Measurements from ENCODE around the gene XRCC1. TPM values are rescaled to one million over a fixed set of nuclear protein-coding genes. Genes with fewer than 3 reads are reported as not detected.

The XRCC1 gene
- total RNA-seq, 1 experiment from 2014 or later: 23.4 TPM

- ChIA-PET POLR2A (ENCODE audit: unreplicated experiment) (interaction anchor here (0.6 kb wide), 1 partner anchor 69 kb away, joined by 3 read pairs; no protein-coding TSS in a partner anchor), CTCF (no interaction called here)
- Histone ChIP-seq H3K9me2 (replicated peaks; ENCODE audit: low read length) (no peaks in the 10 kb centered on the region), H3K27ac (ENCODE audit: low read length) (no peak overlapping the region), H3K4me1 (ENCODE audit: insufficient read depth, low read length) (peaks cover 14% of the 10 kb centered on the region), H3K36me3 (ENCODE audit: low read depth, low read length) (no peaks in the 10 kb centered on the region; the same call in 1 of the 2 replicates), H2AFZ (ENCODE audit: low read length) (no peak overlapping the region), H4K20me1 (ENCODE audit: low read length) (no peaks in the 10 kb centered on the region), H3K4me2 (ENCODE audit: low read length) (no peak overlapping the region), H3K79me2 (ENCODE audit: low read length) (peaks cover 37% of the 10 kb centered on the region), H3K9me3 (ENCODE audit: low read length) (no peaks in the 10 kb centered on the region), H3K4me3 (ENCODE audit: low read length) (no peak overlapping the region), H3K9ac (ENCODE audit: low read length) (no peak overlapping the region), H3K27me3 (ENCODE audit: low read length) (no peaks in the 10 kb centered on the region), H3F3A (ENCODE audit: low read length, unreplicated experiment) (no peaks in the 10 kb centered on the region)
- intact Hi-C loops (cut with micrococcal nuclease): no loop called here
- BruUV-seq (replicated peaks): no TSS peak
- TF ChIP-seq EZH2phosphoT487 (IDR thresholded peaks at IDR 0.05; ENCODE audit: borderline replicate concordance, low read length): no peak
- no peak for TF ChIP-seq EZH2 (IDR thresholded peaks at IDR 0.05; ENCODE audit: low read length, unreplicated experiment)
- TF ChIP-seq, protein P1, sequence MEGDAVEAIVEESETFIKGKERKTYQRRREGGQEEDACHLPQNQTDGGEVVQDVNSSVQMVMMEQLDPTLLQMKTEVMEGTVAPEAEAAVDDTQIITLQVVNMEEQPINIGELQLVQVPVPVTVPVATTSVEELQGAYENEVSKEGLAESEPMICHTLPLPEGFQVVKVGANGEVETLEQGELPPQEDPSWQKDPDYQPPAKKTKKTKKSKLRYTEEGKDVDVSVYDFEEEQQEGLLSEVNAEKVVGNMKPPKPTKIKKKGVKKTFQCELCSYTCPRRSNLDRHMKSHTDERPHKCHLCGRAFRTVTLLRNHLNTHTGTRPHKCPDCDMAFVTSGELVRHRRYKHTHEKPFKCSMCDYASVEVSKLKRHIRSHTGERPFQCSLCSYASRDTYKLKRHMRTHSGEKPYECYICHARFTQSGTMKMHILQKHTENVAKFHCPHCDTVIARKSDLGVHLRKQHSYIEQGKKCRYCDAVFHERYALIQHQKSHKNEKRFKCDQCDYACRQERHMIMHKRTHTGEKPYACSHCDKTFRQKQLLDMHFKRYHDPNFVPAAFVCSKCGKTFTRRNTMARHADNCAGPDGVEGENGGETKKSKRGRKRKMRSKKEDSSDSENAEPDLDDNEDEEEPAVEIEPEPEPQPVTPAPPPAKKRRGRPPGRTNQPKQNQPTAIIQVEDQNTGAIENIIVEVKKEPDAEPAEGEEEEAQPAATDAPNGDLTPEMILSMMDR (conservative IDR thresholded peaks at IDR 0.05; ENCODE audit: low read depth, low read length): no peak
- no peak for DNase-seq
- ATAC-seq: no peak
These were observed 24.4 kb upstream of the XRCC1 start for GRCh38 chr19:43599635-43600295.

DNA sequence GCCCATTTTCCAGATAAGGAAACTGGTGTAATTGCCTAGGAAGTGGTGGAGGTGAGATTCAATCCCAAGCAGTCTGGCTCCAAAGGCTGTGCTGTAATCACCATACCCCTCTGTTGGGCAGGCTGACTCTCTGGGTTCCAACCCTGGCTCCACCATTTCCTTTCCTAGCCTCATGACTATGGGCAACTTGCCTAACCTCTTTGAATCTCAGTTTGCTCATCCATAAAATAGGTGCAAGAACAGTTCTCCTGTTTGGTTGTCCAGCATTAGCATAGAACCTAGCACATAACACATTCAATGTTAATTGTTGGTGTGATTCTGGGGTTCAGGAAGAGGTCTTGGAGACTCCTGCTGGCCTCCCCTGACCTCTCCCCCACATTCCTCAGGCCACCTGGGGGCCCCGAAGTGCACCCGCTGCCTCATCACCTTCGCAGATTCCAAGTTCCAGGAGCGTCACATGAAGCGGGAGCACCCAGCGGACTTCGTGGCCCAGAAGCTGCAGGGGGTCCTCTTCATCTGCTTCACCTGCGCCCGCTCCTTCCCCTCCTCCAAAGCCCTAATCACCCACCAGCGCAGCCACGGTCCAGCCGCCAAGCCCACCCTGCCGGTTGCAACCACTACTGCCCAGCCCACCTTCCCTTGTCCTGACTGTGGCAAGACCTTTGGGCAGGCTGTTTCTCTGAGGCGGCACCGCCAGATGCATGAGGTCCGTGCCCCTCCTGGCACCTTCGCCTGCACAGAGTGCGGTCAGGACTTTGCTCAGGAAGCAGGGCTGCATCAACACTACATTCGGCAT is 23.3 kb upstream of the XRCC1 start:
- POLR2A ChIA-PET (ENCODE audit: unreplicated experiment): no interaction called here
- TF ChIP-seq EZH2phosphoT487 (IDR thresholded peaks at IDR 0.05; ENCODE audit: borderline replicate concordance, low read length) (no peak), EZH2 (IDR thresholded peaks at IDR 0.05; ENCODE audit: low read length, unreplicated experiment) (no peak)
- TF ChIP-seq, protein P1 (conservative IDR thresholded peaks at IDR 0.05; ENCODE audit: low read depth, low read length): no peak
- no peak for DNase-seq
- H3K27me3 ChIP-seq (ENCODE audit: low read length): no peaks in the 10 kb centered on the region
- intact Hi-C loops (cut with micrococcal nuclease): no loop called here
- H3K79me2 ChIP-seq (ENCODE audit: low read length): peaks cover 47% of the 10 kb centered on the region
- peak overlapping the region; percentile 78; the same call in 1 of the 2 replicates for H3K4me3 ChIP-seq (ENCODE audit: low read length)
- no peak overlapping the region for H2AFZ ChIP-seq (ENCODE audit: low read length)
- CTCF ChIA-PET: no interaction called here
- H3K36me3 ChIP-seq (ENCODE audit: low read depth, low read length): no peaks in the 10 kb centered on the region; the same call in 1 of the 2 replicates
- H3K9me3 ChIP-seq (ENCODE audit: low read length): no peaks in the 10 kb centered on the region
- no peak overlapping the region for H3K27ac ChIP-seq (ENCODE audit: low read length)
- no TSS peak for BruUV-seq (replicated peaks)
- H3K9me2 ChIP-seq (replicated peaks; ENCODE audit: low read length): no peaks in the 10 kb centered on the region
- no peaks in the 10 kb centered on the region for H3F3A ChIP-seq (ENCODE audit: low read length, unreplicated experiment)
- ATAC-seq: no peak
- H3K9ac ChIP-seq (ENCODE audit: low read length): no peak overlapping the region
- peaks cover 14% of the 10 kb centered on the region for H3K4me1 ChIP-seq (ENCODE audit: insufficient read depth, low read length)
- peak overlapping the region; percentile 91 for H3K4me2 ChIP-seq (ENCODE audit: low read length)
- H4K20me1 ChIP-seq (ENCODE audit: low read length): no peaks in the 10 kb centered on the region
